ENCODE measurements around the gene EXT2. TPM values are rescaled to one million over a fixed set of nuclear protein-coding genes. Genes with fewer than 3 reads are reported as not detected.

EXT2 gene
- total and polyA plus RNA-seq, 2 experiments from 2014 or later = 15.9 to 48.6 TPM

DNA sequence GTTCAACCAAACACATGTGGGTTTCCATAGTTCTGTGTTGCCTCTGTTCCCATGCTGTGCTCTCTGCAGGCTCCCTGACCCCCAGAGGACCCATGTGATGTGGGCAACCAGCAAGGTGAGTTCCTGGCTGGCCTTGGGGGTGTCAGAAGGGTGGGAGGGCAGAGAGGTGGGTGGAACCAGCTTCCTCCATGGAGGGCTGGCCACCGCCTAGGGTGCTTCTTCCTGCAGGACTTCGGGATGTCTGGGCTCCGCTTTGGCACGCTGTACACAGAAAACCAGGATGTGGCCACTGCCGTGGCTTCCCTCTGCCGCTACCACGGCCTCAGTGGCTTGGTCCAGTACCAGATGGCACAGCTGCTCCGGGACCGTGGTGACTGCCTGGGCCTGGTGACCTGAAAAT lies 14.5 kb upstream of the EXT2 start:
- Histone ChIP-seq H4K20me1 (replicated peaks; ENCODE audit: insufficient read depth) (no peaks in the 10 kb centered on the region), H3K79me2 (replicated peaks; ENCODE audit: insufficient read depth) (no peaks in the 10 kb centered on the region), H3K9me2 (ENCODE audit: insufficient read depth) (no peaks in the 10 kb centered on the region), H3K27ac (ENCODE audit: low read depth) (no peak overlapping the region), H2AFZ (no peak overlapping the region), H3F3A (replicated peaks; ENCODE audit: low read depth) (no peaks in the 10 kb centered on the region), H3K36me3 (ENCODE audit: insufficient read depth) (no peaks in the 10 kb centered on the region), H3K4me1 (ENCODE audit: insufficient read depth) (no peaks in the 10 kb centered on the region), H3K27me3 (ENCODE audit: insufficient read depth) (no peaks in the 10 kb centered on the region), H3K4me2 (no peak overlapping the region), H3K4me3 (no peak overlapping the region)
- no peak overlapping the region for H3K4me3 Mint-ChIP-seq
- H3K9me3 Mint-ChIP-seq = peaks cover 6% of the 10 kb centered on the region; the same call in 2 of the 3 replicates
- ATAC-seq (no peak), DNase-seq (ENCODE audit: low spot score) (no peak)
- H3K4me1 Mint-ChIP-seq = 0 out of 3 replicates have a peak, but pooled peaks cover 4% of the 10 kb centered on the region
- peaks cover 16% of the 10 kb centered on the region for H3K36me3 Mint-ChIP-seq (ENCODE audit: low read depth)
- TF ChIP-seq, protein P1, sequence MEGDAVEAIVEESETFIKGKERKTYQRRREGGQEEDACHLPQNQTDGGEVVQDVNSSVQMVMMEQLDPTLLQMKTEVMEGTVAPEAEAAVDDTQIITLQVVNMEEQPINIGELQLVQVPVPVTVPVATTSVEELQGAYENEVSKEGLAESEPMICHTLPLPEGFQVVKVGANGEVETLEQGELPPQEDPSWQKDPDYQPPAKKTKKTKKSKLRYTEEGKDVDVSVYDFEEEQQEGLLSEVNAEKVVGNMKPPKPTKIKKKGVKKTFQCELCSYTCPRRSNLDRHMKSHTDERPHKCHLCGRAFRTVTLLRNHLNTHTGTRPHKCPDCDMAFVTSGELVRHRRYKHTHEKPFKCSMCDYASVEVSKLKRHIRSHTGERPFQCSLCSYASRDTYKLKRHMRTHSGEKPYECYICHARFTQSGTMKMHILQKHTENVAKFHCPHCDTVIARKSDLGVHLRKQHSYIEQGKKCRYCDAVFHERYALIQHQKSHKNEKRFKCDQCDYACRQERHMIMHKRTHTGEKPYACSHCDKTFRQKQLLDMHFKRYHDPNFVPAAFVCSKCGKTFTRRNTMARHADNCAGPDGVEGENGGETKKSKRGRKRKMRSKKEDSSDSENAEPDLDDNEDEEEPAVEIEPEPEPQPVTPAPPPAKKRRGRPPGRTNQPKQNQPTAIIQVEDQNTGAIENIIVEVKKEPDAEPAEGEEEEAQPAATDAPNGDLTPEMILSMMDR (conservative IDR thresholded peaks at IDR 0.05; ENCODE audit: low read depth in 2 of 2) = no peak
- TF ChIP-seq ZNF331 (CRISPR knock-in tag; IDR thresholded peaks at IDR 0.05; ENCODE audit: low read depth) (no peak), CREB1 (CRISPR knock-in tag; IDR thresholded peaks at IDR 0.05; ENCODE audit: low read depth) (no peak), EZH2phosphoT487 (IDR thresholded peaks at IDR 0.05; ENCODE audit: unreplicated experiment) (no peak), EZH2 (IDR thresholded peaks at IDR 0.05; ENCODE audit: low read depth, unreplicated experiment) (no peak), ZNF114 (CRISPR knock-in tag; IDR thresholded peaks at IDR 0.05) (no peak), NANOG (IDR thresholded peaks at IDR 0.05; ENCODE audit: borderline replicate concordance) (no peak), POLR2AphosphoS5 (IDR thresholded peaks at IDR 0.05; ENCODE audit: low read depth) (no peak), STAT1 (IDR thresholded peaks at IDR 0.05; ENCODE audit: unreplicated experiment) (no peak), JUNB (IDR thresholded peaks at IDR 0.05; ENCODE audit: unreplicated experiment) (no peak)
- TF ChIP-seq, protein P2, sequence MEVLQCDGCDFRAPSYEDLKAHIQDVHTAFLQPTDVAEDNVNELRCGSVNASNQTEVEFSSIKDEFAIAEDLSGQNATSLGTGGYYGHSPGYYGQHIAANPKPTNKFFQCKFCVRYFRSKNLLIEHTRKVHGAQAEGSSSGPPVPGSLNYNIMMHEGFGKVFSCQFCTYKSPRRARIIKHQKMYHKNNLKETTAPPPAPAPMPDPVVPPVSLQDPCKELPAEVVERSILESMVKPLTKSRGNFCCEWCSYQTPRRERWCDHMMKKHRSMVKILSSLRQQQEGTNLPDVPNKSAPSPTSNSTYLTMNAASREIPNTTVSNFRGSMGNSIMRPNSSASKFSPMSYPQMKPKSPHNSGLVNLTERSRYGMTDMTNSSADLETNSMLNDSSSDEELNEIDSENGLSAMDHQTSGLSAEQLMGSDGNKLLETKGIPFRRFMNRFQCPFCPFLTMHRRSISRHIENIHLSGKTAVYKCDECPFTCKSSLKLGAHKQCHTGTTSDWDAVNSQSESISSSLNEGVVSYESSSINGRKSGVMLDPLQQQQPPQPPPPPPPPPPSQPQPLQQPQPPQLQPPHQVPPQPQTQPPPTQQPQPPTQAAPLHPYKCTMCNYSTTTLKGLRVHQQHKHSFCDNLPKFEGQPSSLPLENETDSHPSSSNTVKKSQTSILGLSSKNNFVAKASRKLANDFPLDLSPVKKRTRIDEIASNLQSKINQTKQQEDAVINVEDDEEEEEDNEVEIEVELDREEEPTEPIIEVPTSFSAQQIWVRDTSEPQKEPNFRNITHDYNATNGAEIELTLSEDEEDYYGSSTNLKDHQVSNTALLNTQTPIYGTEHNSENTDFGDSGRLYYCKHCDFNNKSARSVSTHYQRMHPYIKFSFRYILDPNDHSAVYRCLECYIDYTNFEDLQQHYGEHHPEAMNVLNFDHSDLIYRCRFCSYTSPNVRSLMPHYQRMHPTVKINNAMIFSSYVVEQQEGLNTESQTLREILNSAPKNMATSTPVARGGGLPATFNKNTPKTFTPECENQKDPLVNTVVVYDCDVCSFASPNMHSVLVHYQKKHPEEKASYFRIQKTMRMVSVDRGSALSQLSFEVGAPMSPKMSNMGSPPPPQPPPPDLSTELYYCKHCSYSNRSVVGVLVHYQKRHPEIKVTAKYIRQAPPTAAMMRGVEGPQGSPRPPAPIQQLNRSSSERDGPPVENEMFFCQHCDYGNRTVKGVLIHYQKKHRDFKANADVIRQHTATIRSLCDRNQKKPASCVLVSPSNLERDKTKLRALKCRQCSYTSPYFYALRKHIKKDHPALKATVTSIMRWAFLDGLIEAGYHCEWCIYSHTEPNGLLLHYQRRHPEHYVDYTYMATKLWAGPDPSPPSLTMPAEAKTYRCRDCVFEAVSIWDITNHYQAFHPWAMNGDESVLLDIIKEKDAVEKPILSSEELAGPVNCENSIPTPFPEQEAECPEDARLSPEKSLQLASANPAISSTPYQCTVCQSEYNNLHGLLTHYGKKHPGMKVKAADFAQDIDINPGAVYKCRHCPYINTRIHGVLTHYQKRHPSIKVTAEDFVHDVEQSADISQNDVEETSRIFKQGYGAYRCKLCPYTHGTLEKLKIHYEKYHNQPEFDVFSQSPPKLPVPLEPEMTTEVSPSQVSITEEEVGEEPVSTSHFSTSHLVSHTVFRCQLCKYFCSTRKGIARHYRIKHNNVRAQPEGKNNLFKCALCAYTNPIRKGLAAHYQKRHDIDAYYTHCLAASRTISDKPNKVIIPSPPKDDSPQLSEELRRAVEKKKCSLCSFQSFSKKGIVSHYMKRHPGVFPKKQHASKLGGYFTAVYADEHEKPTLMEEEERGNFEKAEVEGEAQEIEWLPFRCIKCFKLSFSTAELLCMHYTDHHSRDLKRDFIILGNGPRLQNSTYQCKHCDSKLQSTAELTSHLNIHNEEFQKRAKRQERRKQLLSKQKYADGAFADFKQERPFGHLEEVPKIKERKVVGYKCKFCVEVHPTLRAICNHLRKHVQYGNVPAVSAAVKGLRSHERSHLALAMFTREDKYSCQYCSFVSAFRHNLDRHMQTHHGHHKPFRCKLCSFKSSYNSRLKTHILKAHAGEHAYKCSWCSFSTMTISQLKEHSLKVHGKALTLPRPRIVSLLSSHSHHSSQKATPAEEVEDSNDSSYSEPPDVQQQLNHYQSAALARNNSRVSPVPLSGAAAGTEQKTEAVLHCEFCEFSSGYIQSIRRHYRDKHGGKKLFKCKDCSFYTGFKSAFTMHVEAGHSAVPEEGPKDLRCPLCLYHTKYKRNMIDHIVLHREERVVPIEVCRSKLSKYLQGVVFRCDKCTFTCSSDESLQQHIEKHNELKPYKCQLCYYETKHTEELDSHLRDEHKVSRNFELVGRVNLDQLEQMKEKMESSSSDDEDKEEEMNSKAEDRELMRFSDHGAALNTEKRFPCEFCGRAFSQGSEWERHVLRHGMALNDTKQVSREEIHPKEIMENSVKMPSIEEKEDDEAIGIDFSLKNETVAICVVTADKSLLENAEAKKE (CRISPR knock-in tag; IDR thresholded peaks at IDR 0.05) = no peak
- TF ChIP-seq, protein P3, sequence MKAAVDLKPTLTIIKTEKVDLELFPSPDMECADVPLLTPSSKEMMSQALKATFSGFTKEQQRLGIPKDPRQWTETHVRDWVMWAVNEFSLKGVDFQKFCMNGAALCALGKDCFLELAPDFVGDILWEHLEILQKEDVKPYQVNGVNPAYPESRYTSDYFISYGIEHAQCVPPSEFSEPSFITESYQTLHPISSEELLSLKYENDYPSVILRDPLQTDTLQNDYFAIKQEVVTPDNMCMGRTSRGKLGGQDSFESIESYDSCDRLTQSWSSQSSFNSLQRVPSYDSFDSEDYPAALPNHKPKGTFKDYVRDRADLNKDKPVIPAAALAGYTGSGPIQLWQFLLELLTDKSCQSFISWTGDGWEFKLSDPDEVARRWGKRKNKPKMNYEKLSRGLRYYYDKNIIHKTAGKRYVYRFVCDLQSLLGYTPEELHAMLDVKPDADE (IDR thresholded peaks at IDR 0.05) = no peak
- TF ChIP-seq, protein P4, sequence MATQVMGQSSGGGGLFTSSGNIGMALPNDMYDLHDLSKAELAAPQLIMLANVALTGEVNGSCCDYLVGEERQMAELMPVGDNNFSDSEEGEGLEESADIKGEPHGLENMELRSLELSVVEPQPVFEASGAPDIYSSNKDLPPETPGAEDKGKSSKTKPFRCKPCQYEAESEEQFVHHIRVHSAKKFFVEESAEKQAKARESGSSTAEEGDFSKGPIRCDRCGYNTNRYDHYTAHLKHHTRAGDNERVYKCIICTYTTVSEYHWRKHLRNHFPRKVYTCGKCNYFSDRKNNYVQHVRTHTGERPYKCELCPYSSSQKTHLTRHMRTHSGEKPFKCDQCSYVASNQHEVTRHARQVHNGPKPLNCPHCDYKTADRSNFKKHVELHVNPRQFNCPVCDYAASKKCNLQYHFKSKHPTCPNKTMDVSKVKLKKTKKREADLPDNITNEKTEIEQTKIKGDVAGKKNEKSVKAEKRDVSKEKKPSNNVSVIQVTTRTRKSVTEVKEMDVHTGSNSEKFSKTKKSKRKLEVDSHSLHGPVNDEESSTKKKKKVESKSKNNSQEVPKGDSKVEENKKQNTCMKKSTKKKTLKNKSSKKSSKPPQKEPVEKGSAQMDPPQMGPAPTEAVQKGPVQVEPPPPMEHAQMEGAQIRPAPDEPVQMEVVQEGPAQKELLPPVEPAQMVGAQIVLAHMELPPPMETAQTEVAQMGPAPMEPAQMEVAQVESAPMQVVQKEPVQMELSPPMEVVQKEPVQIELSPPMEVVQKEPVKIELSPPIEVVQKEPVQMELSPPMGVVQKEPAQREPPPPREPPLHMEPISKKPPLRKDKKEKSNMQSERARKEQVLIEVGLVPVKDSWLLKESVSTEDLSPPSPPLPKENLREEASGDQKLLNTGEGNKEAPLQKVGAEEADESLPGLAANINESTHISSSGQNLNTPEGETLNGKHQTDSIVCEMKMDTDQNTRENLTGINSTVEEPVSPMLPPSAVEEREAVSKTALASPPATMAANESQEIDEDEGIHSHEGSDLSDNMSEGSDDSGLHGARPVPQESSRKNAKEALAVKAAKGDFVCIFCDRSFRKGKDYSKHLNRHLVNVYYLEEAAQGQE (IDR thresholded peaks at IDR 0.05; ENCODE audit: unreplicated experiment) = no peak
- no peak overlapping the region for H3K27ac Mint-ChIP-seq
- H3K27me3 Mint-ChIP-seq (ENCODE audit: insufficient read depth, low read depth, poor library complexity) = no peaks in the 10 kb centered on the region
